ENCODE measurements around the gene MRRF.

- TF ChIP-seq, protein P1, sequence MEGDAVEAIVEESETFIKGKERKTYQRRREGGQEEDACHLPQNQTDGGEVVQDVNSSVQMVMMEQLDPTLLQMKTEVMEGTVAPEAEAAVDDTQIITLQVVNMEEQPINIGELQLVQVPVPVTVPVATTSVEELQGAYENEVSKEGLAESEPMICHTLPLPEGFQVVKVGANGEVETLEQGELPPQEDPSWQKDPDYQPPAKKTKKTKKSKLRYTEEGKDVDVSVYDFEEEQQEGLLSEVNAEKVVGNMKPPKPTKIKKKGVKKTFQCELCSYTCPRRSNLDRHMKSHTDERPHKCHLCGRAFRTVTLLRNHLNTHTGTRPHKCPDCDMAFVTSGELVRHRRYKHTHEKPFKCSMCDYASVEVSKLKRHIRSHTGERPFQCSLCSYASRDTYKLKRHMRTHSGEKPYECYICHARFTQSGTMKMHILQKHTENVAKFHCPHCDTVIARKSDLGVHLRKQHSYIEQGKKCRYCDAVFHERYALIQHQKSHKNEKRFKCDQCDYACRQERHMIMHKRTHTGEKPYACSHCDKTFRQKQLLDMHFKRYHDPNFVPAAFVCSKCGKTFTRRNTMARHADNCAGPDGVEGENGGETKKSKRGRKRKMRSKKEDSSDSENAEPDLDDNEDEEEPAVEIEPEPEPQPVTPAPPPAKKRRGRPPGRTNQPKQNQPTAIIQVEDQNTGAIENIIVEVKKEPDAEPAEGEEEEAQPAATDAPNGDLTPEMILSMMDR (IDR thresholded peaks at IDR 0.05), result no peak
- no peak for TF ChIP-seq POLR2A (IDR thresholded peaks at IDR 0.05)
These were observed 103.2 kb downstream of the MRRF start for GRCh38 chr9:122367774-122368460.

Data from prostate gland (tissue), 2 donors.